HG02571 (cell line): ENCODE data around the gene C20orf96.
"Not testable (repeated sequence)": the region's sequence is repeated elsewhere in the genome, so short reads cannot be mapped to it uniquely, and the experiment has no call there.

Source experiments
- ATAC-seq: cut with Tn5 transposase; IDR thresholded peaks from one replicate; pipeline ENCODE4 v1.9.1; 2021; ENCODE audit warnings: mild to moderate bottlenecking, moderate library complexity; ENCODE audit not compliant: unreplicated experiment

Gene C20orf96

GRCh38 chr20:284172-284571, 6.4 kb downstream of the C20orf96 start:
- no peak for ATAC-seq

DNA sequence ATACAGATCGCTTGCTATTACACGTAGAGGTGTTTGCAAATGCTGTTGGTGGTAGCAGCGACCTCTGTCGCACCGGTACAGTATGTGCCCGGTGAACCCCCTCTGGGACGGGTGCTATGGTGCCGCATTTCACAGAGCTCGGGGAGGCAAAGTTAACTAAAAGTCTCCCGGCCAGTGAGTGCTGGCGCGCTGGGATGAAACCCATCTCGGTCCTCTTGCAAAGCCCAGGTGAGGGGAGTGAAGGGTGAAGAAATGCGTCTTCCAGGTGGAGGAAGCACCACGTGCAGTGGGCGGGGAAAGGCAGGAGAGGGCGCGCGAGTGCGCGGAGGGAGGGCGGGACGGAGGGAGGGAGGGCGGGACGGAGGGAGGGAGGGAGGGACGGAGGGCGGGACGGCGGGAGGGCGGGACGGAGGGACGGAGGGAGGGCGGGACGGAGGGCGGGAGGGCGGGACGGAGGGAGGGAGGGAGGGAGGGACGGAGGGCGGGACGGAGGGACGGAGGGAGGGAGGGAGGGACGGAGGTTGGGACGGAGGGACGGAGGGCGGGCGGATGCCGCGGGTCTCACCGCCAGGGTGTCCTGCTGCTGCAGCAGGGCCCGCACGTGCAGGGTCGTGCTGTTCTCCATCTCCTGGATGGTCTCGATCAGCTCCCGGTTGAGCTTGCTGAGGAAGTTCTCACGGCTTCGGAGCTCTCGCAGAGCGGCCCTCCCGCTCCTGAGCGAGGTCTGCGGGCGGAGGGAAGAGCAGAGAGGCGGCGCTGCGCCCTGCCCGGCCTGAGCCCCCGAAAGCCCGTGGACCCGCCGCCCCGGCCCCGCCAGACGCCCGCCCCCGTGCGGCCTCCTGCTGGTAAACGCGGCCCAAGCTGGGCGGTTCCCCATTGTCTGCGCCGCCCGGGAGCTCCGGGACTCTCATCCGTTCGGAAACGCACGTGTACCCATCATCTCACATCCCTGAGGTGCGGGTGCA, 11.7 kb downstream of the C20orf96 start:
- no peak for ATAC-seq

DNA sequence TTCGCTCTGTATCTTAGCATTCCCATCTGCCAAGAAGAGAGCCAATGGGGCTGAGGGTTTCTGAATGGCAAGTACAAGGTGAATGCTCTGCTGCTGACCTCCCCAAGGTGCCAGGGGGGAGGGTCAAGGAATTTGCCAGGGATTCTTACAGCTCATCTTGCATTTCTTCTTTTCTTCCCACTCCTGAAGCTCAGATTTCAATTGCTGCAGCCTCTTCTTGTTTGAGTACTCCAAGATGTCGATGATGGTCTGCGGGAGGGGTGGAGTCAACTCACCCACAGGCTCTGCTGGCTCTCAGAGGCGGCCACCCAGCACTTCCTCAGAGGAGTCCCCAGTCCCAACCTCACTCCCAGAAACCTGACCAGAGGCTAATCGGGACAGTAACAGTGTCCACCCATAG, 12.4 kb downstream of the C20orf96 start:
- no peak for ATAC-seq

- no peak for ATAC-seq
These were observed 13.1 kb downstream of the C20orf96 start for GRCh38 chr20:277496-277781.

- no peak for ATAC-seq
These were observed 13.7 kb downstream of the C20orf96 start for GRCh38 chr20:276620-277495.

- no peak for ATAC-seq
These were observed 14.8 kb downstream of the C20orf96 start for GRCh38 chr20:275791-276190.

GRCh38 chr20:273884-274283, 16.7 kb downstream of the C20orf96 start:
- no peak for ATAC-seq

DNA sequence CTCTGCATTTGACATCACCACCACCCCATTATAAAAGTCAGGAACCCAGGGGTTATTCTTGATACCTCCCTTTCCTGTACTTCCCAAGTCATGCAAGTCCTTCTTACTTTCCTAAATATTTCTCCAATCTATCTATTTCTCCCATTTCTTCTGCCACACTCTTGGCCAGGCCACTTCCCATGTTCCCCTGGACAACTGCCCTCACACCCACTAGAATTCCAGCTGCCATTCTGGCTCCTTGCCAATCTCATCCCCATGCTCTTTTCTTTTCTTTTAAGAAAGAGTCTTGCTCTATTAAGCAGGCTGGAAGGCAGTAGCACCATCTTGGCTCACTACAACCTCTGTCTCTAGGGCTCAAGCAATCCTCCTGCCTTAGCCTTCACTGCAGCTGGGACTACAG, 17.8 kb downstream of the C20orf96 start:
- ATAC-seq: no peak

- no peak for ATAC-seq
These were observed 19.0 kb downstream of the C20orf96 start for GRCh38 chr20:271528-271927.

- no peak for ATAC-seq
These were observed 19.5 kb downstream of the C20orf96 start for GRCh38 chr20:271069-271468.

GRCh38 chr20:270517-270916, 20.0 kb downstream of the C20orf96 start:
- no peak for ATAC-seq

DNA sequence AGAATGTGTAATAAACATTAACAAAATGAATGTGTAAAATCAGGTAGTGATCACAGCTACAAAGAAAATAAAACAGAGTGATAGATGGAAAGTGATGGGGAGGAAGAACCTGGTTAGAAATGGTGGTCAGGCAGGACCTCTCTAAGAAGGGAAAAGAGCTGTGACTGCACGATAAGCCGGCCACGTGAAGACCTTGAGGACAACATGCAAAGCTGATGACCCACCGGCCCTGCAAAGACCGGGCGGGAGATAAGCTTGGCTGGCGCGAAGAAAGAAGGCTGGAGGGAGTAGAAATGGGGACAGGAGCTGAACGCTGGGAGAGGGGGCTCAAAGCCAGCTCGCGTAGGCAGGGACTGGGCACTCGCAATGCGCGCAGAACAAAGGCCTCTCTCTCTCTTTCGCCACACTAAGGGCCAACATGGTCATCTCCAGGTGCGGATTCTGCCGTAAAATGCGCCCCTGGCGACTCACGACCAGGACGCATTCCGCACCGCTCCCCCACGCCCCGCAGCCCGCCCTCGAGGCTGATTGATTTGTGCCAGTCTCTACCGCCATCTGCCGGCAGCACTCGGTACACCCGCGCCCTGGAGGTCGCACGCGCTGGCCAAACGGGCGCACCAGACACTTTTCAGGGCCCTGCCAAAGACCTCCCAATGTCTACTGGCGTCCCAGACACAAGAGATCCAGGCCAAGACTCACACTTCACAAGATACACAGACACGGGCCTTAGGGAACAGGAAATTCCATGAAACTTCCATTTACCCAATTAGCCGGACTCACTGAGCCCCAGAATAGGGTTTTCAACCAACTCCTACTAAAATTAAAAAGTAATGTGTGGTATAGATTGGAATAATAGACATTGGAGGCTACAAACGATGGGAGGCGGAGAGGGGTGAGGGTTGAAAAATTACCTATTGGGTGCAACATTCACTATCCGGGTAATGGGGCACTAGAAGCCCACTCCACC, 23.7 kb downstream of the C20orf96 start:
- ATAC-seq: peak; percentile 77

DNA sequence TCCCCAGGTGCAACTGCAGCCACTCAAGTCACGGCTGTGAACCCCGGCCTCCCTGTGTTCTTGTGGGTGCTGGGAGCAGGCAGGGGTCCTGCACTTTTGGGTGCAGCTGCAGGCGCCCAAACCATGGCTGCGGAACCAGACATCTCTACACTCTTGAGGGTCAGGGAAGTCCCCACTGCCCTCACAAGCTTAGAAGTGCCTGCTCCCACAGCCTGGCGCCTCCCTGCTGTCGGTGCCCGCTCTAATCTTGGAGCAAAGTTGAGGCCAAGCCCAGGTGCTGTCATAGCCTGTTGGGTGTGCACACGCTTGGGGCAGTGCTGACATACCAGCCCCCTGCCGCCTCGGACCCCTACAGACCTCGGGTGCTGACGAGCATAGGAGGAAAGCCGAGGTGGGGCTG, 26.8 kb downstream of the C20orf96 start:
- ATAC-seq: no peak

GRCh38 chr20:259981-260380, 30.6 kb downstream of the C20orf96 start:
- ATAC-seq: no peak

- no peak for ATAC-seq
These were observed 31.6 kb downstream of the C20orf96 start for GRCh38 chr20:258963-259362.

DNA sequence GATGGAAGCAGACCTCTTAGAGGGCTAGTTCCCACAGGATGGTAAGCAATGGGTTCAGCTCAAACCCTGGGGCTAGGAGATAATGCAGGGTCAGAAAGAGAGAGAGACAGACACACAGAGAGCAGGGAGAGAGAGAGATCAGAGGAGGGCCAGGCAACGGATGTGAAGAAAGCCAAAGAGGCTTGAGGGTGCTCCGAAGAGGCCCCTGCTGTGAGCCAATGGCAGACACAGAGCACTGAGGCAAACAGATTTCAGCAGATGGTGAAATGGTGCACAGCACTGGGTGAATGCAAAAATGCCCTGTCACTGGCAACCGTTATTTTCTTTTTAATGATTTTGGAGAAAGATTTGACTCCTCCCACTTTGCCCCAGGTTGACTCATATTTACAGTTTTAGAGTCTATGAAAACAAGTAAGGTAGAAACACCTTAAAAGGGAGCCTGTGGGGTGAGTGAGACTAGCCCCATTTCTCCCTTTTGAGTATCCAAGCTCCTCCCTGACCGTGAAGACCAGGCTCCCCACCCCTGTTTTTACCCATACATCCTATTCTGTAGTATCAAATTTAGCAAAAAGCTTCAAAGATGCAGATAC, 32.2 kb downstream of the C20orf96 start:
- ATAC-seq: no peak

- no peak for ATAC-seq
These were observed 33.1 kb downstream of the C20orf96 start, which contains the start of gene DEFB132 for GRCh38 chr20:257419-257818. Gene DEFB132, plus strand, starts transcription at chr20:257724. Its CDS starts 55 bp downstream, at chr20:257779.

DNA sequence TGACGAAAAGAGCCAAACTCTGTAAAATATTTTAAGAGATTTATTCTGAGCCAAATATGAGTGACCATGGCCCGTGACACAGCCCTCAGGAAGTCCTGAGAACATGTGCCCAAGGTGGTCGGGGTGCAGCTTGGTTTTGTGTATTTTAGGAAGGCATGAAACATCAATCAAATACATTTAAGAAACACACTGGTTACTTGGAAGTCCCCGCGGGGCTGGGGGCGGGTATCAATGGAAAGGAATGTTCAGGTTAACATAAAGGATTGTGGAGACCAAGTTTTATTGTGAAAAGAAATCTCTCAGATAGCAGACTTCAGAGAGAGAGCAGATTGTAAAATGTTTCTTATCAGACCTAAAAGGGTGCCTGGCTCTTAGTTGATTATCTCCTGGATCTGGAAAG, 37.1 kb downstream of the C20orf96 start:
- ATAC-seq: not testable (repeated sequence)

GRCh38 chr20:252801-253200, 37.7 kb downstream of the C20orf96 start:
- ATAC-seq: no peak

- ATAC-seq: no peak
These were observed 39.2 kb downstream of the C20orf96 start for GRCh38 chr20:251354-251753.
